Upper lobe of left lung (tissue), 6 donors: ENCODE results near the gene FGGY. TPM values are rescaled to one million over a fixed set of nuclear protein-coding genes. Genes with fewer than 3 reads are reported as not detected.

ENCODE experiments used
- ATAC-seq, 2 donors: fragments of 200-7000 bp; cut with Tn5 transposase; one replicate each; pipeline ENCODE4 v1.9.1; 2022; ENCODE audit warnings: mild to moderate bottlenecking in 2 of 2, moderate library complexity in 2 of 2; ENCODE audit not compliant: low FRiP score in 2 of 2
- DNase-seq, 2 donors: peaks; one replicate each; pipeline ENCODE4 v3.0.0-alpha.2; 2019 to 2020
- H3K27ac ChIP-seq, 4 donors: fragments of 200-600 bp; sonication (generic); one replicate each; pipeline ENCODE4 v1.5.1; 2016 to 2019
- H3K27me3 ChIP-seq, 4 donors: fragments of 200-600 bp; sonication (generic); one replicate each; pipeline ENCODE4 v1.5.1; 2017 to 2019
- H3K36me3 ChIP-seq, 4 donors: fragments of 200-600 bp; sonication (generic); one replicate each; pipeline ENCODE4 v1.5.1; 2016 to 2019
- H3K4me1 ChIP-seq, 4 donors: fragments of 200-600 bp; sonication (generic); one replicate each; pipeline ENCODE4 v1.5.1; 2018 to 2019
- H3K4me3 ChIP-seq, 4 donors: fragments of 200-600 bp; sonication (generic); one replicate each; pipeline ENCODE4 v1.5.1; 2017 to 2019; ENCODE audit warnings: mild to moderate bottlenecking in 2 of 4, moderate library complexity in 1 of 4
- H3K9me3 ChIP-seq, 4 donors: fragments of 200-600 bp; sonication (generic); one replicate each; pipeline ENCODE4 v1.5.1; 2018 to 2019
- EP300 ChIP-seq, 4 donors: sonication (generic); formaldehyde crosslinking; IDR thresholded peaks; one replicate each; pipeline ENCODE4 v1.5.1; 2017; ENCODE audit warnings: antibody characterized with exemption in 4 of 4, control low read depth in 2 of 4
- POLR2A ChIP-seq, 4 donors: fragments of 450-650 bp; IDR thresholded peaks; one replicate each; pipeline ENCODE4 v1.5.1; 2016 to 2017; ENCODE audit warnings: antibody characterized with exemption in 4 of 4, mild to moderate bottlenecking in 2 of 4
- POLR2AphosphoS5 ChIP-seq, 2 donors: sonication (generic); formaldehyde crosslinking; IDR thresholded peaks; one replicate each; pipeline ENCODE4 v1.5.1; 2017; ENCODE audit warnings: antibody characterized with exemption in 2 of 2
- WGBS, 2 donors: methylation state at CpG; one replicate each; pipeline ENCODE4 v1.1.5; 2017 to 2018; 5-methylcytosine and 5-hydroxymethylcytosine counted together
- total RNA-seq, 6 donors: library from RNA; depleted of rRNA in 4 of 6; stranded (reverse); fragments of >200 nt in 4 of 6; gene quantifications; one replicate each; pipeline versions ENCODE4 v1.1.0 to v1.2.1, GENCODE V29; 2016 to 2021
- TF ChIP-seq, protein P1 (sequence below), 6 experiments: fragments of 450-650 bp in 4 of 6; fragments of 200-600 bp in 2 of 6; sonication (generic) in 2 of 6; IDR thresholded peaks; one replicate each; pipeline ENCODE4 v1.5.1; 2016 to 2019; ENCODE audit warnings: antibody characterized with exemption in 6 of 6
- donor health status: DM: no; HTN: no; CAD: no; lungs with moderate emphysema.
- donor health status: DM: no; HTN: yes; CAD: no; lungs with severe emphysema.

FGGY gene
- total RNA-seq, 6 donors from 2014 or later: 11.8 to 51.3 (median 22.6) TPM

DNA sequence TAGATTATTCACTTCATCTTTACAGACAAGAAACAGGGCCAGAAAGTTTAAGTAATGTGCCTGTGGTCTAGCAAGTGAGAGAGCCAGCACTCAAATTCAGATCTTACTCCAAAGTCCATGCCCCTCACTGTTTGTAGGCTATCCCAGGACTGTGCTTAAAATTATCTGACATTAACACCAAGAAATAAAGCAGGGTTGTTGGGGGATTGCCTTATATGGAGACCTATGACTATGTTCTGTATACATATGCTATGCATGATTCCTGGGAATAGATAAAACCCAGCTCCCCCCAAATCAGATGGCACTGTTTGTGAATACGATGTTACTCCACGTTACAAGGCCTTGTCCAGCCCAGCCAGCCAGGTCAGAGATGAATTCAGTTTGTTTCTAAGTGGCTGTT lies 386.3 kb downstream of the FGGY start:
- Histone ChIP-seq H3K4me1 (peaks cover 11 to 23% (median 18%) of the 10 kb centered on the region in 4 donors), H3K4me3 (no peak overlapping the region), H3K27me3 (no peaks in the 10 kb centered on the region), H3K9me3 (no peaks in the 10 kb centered on the region), H3K36me3 (peaks cover 0 to 2% (median 0%) of the 10 kb centered on the region in 4 donors), H3K27ac (peak overlapping the region in 3 of 4 donors; percentile 5 to 63 (median 59))
- TF ChIP-seq, protein P1, sequence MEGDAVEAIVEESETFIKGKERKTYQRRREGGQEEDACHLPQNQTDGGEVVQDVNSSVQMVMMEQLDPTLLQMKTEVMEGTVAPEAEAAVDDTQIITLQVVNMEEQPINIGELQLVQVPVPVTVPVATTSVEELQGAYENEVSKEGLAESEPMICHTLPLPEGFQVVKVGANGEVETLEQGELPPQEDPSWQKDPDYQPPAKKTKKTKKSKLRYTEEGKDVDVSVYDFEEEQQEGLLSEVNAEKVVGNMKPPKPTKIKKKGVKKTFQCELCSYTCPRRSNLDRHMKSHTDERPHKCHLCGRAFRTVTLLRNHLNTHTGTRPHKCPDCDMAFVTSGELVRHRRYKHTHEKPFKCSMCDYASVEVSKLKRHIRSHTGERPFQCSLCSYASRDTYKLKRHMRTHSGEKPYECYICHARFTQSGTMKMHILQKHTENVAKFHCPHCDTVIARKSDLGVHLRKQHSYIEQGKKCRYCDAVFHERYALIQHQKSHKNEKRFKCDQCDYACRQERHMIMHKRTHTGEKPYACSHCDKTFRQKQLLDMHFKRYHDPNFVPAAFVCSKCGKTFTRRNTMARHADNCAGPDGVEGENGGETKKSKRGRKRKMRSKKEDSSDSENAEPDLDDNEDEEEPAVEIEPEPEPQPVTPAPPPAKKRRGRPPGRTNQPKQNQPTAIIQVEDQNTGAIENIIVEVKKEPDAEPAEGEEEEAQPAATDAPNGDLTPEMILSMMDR (IDR thresholded peaks at IDR 0.05): no peak
- TF ChIP-seq POLR2A (IDR thresholded peaks at IDR 0.05) (no peak), EP300 (IDR thresholded peaks at IDR 0.05) (no peak), POLR2AphosphoS5 (IDR thresholded peaks at IDR 0.05) (no peak)
- no peak for ATAC-seq
- no peak for DNase-seq
- WGBS, 2 donors: 80 to 93% methylated on average over 2 of the region's 2 CpGs

DNA sequence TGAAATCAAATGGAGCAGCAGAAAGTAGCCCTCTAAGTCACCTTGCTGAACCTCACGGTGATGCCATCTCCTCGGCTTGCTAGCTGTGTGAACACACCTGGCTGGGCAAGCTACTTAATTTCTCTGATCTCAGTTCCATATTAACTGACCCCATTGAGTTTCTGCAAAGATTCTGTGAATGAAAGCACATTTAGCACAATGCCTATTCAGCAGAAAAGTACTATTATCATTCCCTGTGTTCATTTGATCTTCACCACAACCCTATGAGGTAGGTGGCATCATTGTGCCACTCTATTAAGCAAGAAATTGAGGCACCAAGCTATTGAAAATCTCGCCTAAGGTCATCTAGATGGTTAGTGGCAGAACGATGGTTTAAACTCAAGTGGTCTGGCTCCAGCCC lies 387.8 kb downstream of the FGGY start:
- Histone ChIP-seq H3K4me3 (no peak overlapping the region), H3K27ac (no peak overlapping the region), H3K36me3 (peaks cover 0 to 2% (median 0%) of the 10 kb centered on the region in 4 donors), H3K9me3 (no peaks in the 10 kb centered on the region), H3K4me1 (peaks cover 0 to 23% (median 11%) of the 10 kb centered on the region in 4 donors), H3K27me3 (no peaks in the 10 kb centered on the region)
- WGBS, 2 donors: 88 to 95% methylated on average over 4 of the region's 4 CpGs
- DNase-seq (no peak), ATAC-seq (no peak)
- no peak for TF ChIP-seq EP300 (IDR thresholded peaks at IDR 0.05)
- no peak for TF ChIP-seq POLR2AphosphoS5 (IDR thresholded peaks at IDR 0.05)
- TF ChIP-seq, protein P1 (IDR thresholded peaks at IDR 0.05): no peak
- TF ChIP-seq POLR2A (IDR thresholded peaks at IDR 0.05): no peak

DNA sequence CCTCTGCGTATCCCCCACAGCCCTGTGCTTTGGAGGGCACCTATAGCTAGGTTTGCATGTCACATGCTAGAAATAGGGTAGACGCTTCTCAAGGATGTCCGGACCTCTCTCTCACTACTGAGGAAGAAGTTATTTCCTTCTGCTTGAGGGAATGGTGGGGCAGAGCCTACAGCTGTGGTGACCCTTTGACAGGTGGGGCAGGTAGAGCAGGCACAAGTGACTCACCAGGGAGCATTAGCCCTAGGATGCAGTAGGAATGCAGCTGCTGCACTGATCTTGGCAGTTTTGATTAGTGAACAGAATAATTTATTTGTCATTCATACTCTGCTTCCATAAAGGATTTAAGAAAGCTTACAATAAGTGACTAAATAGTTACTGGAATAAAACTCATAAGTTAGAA lies 388.2 kb downstream of the FGGY start:
- DNase-seq (no peak), ATAC-seq (no peak)
- Histone ChIP-seq H3K36me3 (peaks cover 0 to 2% (median 0%) of the 10 kb centered on the region in 4 donors), H3K27ac (no peak overlapping the region), H3K9me3 (no peaks in the 10 kb centered on the region), H3K4me3 (no peak overlapping the region), H3K4me1 (peaks cover 0 to 23% (median 11%) of the 10 kb centered on the region in 4 donors), H3K27me3 (no peaks in the 10 kb centered on the region)
- WGBS, 2 donors: 87 to 93% methylated on average over 3 of the region's 3 CpGs
- no peak for TF ChIP-seq EP300 (IDR thresholded peaks at IDR 0.05)
- TF ChIP-seq POLR2A (IDR thresholded peaks at IDR 0.05): no peak
- TF ChIP-seq POLR2AphosphoS5 (IDR thresholded peaks at IDR 0.05): no peak
- TF ChIP-seq, protein P1 (IDR thresholded peaks at IDR 0.05): no peak

- no peak for DNase-seq
- no peaks in the 10 kb centered on the region for H3K27me3 ChIP-seq
- no peak for ATAC-seq
- peaks cover 0 to 23% (median 11%) of the 10 kb centered on the region in 4 donors for H3K4me1 ChIP-seq
- WGBS, 2 donors: 95 to 96% methylated on average over 2 of the region's 2 CpGs
- H3K27ac ChIP-seq: no peak overlapping the region
- no peak overlapping the region for H3K4me3 ChIP-seq
- H3K36me3 ChIP-seq: peaks cover 0 to 2% (median 0%) of the 10 kb centered on the region in 4 donors
- TF ChIP-seq EP300 (IDR thresholded peaks at IDR 0.05) (no peak), POLR2A (IDR thresholded peaks at IDR 0.05) (no peak), POLR2AphosphoS5 (IDR thresholded peaks at IDR 0.05) (no peak)
- TF ChIP-seq, protein P1 (IDR thresholded peaks at IDR 0.05): no peak
- H3K9me3 ChIP-seq: no peaks in the 10 kb centered on the region
Measured at GRCh38 chr1:59685666-59686065, 388.8 kb downstream of the FGGY start.

- 58 to 81% methylated on average over 3 of the region's 3 CpGs for WGBS, 2 donors
Measured at GRCh38 chr1:59686170-59686569, 389.3 kb downstream of the FGGY start.

More at GRCh38 chr1:59686170-59686569, 389.3 kb downstream of the FGGY start:
- DNase-seq (no peak), ATAC-seq (no peak)
- no peak overlapping the region for H3K4me3 ChIP-seq
- H3K4me1 ChIP-seq: peaks cover 2 to 23% (median 11%) of the 10 kb centered on the region in 4 donors
- H3K36me3 ChIP-seq: peaks cover 0 to 2% (median 0%) of the 10 kb centered on the region in 4 donors
- no peak overlapping the region for H3K27ac ChIP-seq
- H3K27me3 ChIP-seq: no peaks in the 10 kb centered on the region
- no peaks in the 10 kb centered on the region for H3K9me3 ChIP-seq
- no peak for TF ChIP-seq POLR2AphosphoS5 (IDR thresholded peaks at IDR 0.05)
- no peak for TF ChIP-seq POLR2A (IDR thresholded peaks at IDR 0.05)
- TF ChIP-seq, protein P1 (IDR thresholded peaks at IDR 0.05): no peak
- TF ChIP-seq EP300 (IDR thresholded peaks at IDR 0.05): no peak
